Ascending aorta (tissue), 2 donors: ENCODE results near the gene FAR1. TPM values are rescaled to one million over a fixed set of nuclear protein-coding genes. Genes with fewer than 3 reads are reported as not detected.

Experiments
- DNase-seq, 2 donors: peaks; one replicate each; pipeline ENCODE4 v3.0.0-alpha.2; 2019; ENCODE audit warnings: low spot score in 2 of 2
- H3K27ac ChIP-seq, 2 donors: fragments of 200-600 bp; sonication (generic); one replicate each; pipeline ENCODE4 v1.5.1; 2016 to 2017; ENCODE audit warnings: mild to moderate bottlenecking in 1 of 2
- H3K27me3 ChIP-seq: fragments of 200-600 bp; sonication (generic); one replicate; pipeline ENCODE4 v1.5.1; 2017
- H3K36me3 ChIP-seq, 2 donors: fragments of 200-600 bp; sonication (generic); one replicate each; pipeline ENCODE4 v1.5.1; 2016
- H3K4me1 ChIP-seq, 2 donors: fragments of 200-600 bp; sonication (generic); one replicate each; pipeline ENCODE4 v1.5.1; 2016 to 2017; ENCODE audit warnings: mild to moderate bottlenecking in 1 of 2
- H3K4me3 ChIP-seq, 2 donors: fragments of 200-600 bp; sonication (generic); one replicate each; pipeline ENCODE4 v1.5.1; 2016 to 2017; ENCODE audit warnings: mild to moderate bottlenecking in 1 of 2
- H3K9me3 ChIP-seq, 2 donors: fragments of 200-600 bp; sonication (generic); one replicate each; pipeline ENCODE4 v1.5.1; 2016
- CTCF ChIP-seq, 3 experiments: fragments of 200-600 bp in 2 of 3; fragments of 450-650 bp in 1 of 3; sonication (generic) in 2 of 3; IDR thresholded peaks; one replicate each; pipeline ENCODE4 v1.5.1; 2016 to 2019; ENCODE audit warnings: antibody characterized with exemption in 3 of 3, mild to moderate bottlenecking in 1 of 3, moderate library complexity in 1 of 3
- intact Hi-C: fragments of 100-400 bp; cut with DNase I; formaldehyde crosslinking; loops from one replicate; pipeline ENCODE4 v1.15.1; 2023
- total RNA-seq: library from RNA; depleted of rRNA; stranded (reverse); fragments of >200 nt; gene quantifications from one replicate; pipeline ENCODE4 v1.1.0, GENCODE V29; 2016

The FAR1 gene
- total RNA-seq, 1 donor from 2014 or later, result 66.0 TPM

- no peaks in the 10 kb centered on the region for H3K4me1 ChIP-seq
- no peaks in the 10 kb centered on the region for H3K27me3 ChIP-seq
- intact Hi-C loops, result no loop called here
- H3K4me3 ChIP-seq, result no peak overlapping the region
- DNase-seq, result no peak
- no peak for TF ChIP-seq CTCF (IDR thresholded peaks at IDR 0.05)
- H3K9me3 ChIP-seq, result no peaks in the 10 kb centered on the region
- H3K36me3 ChIP-seq, result no peaks in the 10 kb centered on the region
- no peak overlapping the region for H3K27ac ChIP-seq
Observed at GRCh38 chr11:13635804-13636203, 32.7 kb upstream of the FAR1 start.

- DNase-seq, result no peak
- intact Hi-C loops, result no loop called here
- H3K4me3 ChIP-seq, result no peak overlapping the region
- H3K9me3 ChIP-seq, result no peaks in the 10 kb centered on the region
- no peak for TF ChIP-seq CTCF (IDR thresholded peaks at IDR 0.05)
- H3K27me3 ChIP-seq, result no peaks in the 10 kb centered on the region
- no peak overlapping the region for H3K27ac ChIP-seq
- no peaks in the 10 kb centered on the region for H3K4me1 ChIP-seq
- H3K36me3 ChIP-seq, result no peaks in the 10 kb centered on the region
Observed at GRCh38 chr11:13637125-13638069, 31.1 kb upstream of the FAR1 start.

- Histone ChIP-seq H3K9me3 (no peaks in the 10 kb centered on the region), H3K27me3 (no peaks in the 10 kb centered on the region), H3K36me3 (no peaks in the 10 kb centered on the region), H3K4me3 (no peak overlapping the region), H3K4me1 (no peaks in the 10 kb centered on the region), H3K27ac (no peak overlapping the region)
- intact Hi-C loops, result no loop called here
- TF ChIP-seq CTCF (IDR thresholded peaks at IDR 0.05), result no peak
- no peak for DNase-seq
Observed at GRCh38 chr11:13638422-13638821, 30.0 kb upstream of the FAR1 start.

GRCh38 chr11:13644997-13645687 lies 23.3 kb upstream of the FAR1 start:
- no peak for DNase-seq
- intact Hi-C loops, result no loop called here
- Histone ChIP-seq H3K4me3 (no peak overlapping the region), H3K9me3 (no peaks in the 10 kb centered on the region), H3K36me3 (no peaks in the 10 kb centered on the region), H3K27me3 (no peaks in the 10 kb centered on the region), H3K27ac (no peak overlapping the region), H3K4me1 (no peaks in the 10 kb centered on the region)
- TF ChIP-seq CTCF (IDR thresholded peaks at IDR 0.05), result no peak

GRCh38 chr11:13647391-13647790 lies 21.1 kb upstream of the FAR1 start:
- Histone ChIP-seq H3K27me3 (no peaks in the 10 kb centered on the region), H3K4me3 (no peak overlapping the region), H3K4me1 (no peaks in the 10 kb centered on the region), H3K36me3 (no peaks in the 10 kb centered on the region), H3K9me3 (no peaks in the 10 kb centered on the region), H3K27ac (no peak overlapping the region)
- intact Hi-C loops, result no loop called here
- DNase-seq, result no peak
- TF ChIP-seq CTCF (IDR thresholded peaks at IDR 0.05), result no peak
